NCI-H187 treated with DMSO at 0.1 percent for 48 hours (cell line): Measurements from ENCODE around the gene ZNF337.
A peak's percentile ranks its signal among the peaks of the same experiment; 100 is the strongest.
"Not testable (repeated sequence)": the region's sequence is repeated elsewhere in the genome, so short reads cannot be mapped to it uniquely, and the experiment has no call there.

Source experiments
- DNase-seq: peaks from one replicate; lab custom pipeline; 2025; lab: John Stamatoyannopoulos, UW

ZNF337 gene

DNA sequence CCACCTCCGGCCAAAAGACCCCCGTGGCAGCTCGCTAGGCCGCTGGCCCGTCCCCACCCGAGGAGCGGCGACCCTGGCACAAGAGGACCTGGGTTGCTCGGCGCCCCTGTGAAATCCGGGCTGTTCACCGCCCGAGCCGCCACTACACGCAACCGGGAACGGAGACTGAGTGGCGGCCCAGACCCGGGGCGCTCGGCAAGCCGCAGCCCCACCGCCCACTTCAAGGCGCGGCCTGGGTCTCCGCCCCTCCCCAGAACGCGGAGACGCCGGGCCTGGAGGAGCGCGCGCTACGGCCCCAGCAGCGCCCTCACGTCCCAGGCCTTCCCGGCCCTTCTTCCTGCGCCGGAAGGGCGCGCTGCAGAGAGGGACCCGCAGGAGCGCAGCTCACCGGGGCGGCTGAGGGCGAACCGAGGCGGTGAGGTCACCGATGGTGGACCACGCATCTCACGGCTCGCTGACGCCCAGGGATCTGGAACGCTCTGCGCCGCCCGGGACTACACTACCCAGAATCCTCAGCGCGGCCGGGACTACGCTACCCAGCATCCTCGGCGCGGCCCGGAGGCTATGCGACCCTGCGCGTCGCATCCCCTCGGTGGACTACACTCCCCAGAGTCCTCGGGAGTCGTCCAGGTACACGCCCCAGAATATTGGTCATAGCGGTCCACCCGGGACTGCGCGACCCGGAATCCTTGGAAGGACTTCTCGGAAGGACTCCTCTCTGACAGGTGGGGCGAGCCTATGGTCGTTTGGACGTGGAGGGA lies at the start of gene ZNF337:
Gene ZNF337, minus strand, starts transcription at position 483 of the 761 bp plus-strand sequence. CDS start 10,436 bp downstream, outside the sequence.
- DNase-seq, result peak; percentile 33

- DNase-seq, result no peak
Measured at GRCh38 chr20:25745738-25746137, 49.1 kb upstream of the ZNF337 start.

DNA sequence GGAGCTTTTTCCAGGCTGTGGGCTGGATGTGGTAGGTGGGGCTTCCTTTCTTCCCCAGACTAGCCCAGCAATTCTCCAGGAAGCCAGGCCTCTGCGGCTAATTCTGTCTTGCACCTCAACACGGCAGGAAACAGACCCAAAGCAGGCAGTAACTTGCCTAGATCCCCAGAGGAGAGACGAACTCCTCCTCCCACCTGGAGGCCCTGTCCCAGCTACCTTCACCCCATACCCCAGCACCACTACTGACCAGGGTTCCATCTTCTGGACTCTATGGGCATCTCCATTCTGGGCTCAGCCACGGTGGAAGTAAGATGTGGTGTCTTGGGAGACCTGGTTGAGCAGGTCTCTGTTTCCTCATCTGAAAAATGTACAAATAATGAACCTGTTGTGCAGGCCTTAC lies 48.4 kb upstream of the ZNF337 start:
- no peak for DNase-seq

DNA sequence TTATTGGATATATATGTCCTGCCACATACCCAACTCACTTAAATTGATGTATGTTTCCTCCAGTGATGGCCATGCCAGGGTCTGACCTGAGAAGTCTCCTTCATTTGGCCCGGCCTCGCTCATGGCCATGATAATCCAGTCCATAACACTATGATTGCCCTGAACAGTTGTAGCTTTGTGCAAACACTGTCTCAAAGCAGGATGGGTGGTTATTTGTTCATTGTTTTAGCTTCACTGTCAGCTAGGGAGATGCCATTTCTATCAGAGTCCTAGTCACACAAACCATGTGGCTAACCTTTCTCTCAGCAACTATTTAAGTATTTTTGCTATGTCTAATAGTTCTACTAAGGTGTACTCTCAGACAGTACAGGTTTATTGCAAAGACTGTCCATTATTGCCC lies 47.6 kb upstream of the ZNF337 start:
- DNase-seq, result no peak

GRCh38 chr20:25741088-25741487 lies 44.4 kb upstream of the ZNF337 start:
- DNase-seq, result no peak

GRCh38 chr20:25739615-25740320 lies 43.1 kb upstream of the ZNF337 start:
- DNase-seq, result no peak

GRCh38 chr20:25738198-25738597 lies 41.5 kb upstream of the ZNF337 start:
- DNase-seq, result no peak

DNA sequence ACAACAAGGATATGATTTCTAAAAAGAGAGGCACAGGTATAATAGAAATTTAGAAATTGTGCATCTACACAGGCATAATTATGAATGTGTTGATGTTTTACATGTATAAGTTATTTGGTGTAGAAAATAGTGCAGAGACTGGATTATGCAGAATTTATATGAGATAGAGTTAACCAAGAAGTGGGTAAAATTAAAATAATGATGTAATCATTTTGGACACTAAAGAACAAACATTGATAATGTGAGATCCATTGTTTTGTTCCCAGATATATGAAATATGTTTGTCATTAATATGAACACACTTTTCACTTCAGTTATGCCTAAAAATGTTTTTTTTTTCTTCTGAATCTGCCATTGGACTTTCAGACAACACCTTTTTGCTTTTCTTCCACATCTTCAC lies 37.2 kb upstream of the ZNF337 start:
- DNase-seq, result no peak

DNA sequence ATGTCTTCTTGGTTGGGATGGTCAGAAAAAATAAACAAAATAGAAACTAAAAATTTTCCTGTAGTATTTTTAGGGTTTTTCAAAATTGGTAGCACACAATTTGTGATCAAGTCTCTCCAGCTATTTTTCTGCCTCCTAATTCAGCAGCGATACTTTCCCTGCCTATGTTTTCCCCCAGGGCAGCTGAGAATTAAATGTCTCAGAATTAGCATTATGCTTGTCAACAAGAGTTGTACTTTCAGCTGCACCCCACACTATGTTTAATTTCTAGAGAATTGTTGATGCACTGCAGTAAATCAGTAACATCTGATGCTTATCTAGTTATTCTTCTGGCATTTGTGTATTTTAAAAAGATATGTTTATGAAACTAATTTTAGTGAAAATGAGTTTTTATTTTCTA lies 34.2 kb upstream of the ZNF337 start:
- DNase-seq, result no peak

DNA sequence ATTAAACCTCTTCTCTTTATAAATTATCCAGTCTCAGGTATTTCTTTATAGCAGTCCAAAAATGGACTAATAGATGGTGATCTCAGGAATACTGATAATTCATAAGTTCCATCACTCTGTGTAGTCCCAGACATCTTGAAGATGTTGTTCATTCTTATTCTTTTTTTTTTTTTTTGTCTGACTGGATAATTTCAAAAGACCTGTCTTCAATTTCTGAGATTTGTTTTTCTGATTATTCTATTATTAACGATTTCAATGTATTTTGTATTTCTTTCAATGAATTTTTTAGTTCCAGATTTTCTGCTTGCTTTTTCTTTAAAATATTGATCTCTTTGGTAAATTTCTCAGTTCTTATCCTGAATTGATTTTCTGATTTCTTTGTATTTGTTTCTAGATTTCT lies 29.7 kb upstream of the ZNF337 start:
- DNase-seq, result no peak

DNA sequence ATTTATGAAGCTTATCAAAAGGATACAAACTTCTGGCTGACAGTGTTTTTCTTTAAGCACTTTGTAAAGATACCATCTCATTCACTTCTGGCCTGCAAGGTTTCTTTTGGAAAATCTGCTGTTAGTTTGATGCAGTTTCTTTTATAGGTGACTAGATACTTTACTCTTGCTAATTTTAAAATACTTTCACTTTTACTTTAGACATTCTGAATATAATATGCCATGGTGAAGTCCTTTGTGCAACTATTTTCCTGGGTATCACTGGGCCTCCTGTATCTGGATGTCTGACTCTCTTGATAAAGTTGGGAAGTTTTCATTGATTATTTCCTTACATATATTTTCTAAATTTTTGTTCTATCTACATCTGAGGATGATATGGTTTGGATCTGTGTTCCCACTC lies 29.0 kb upstream of the ZNF337 start:
- DNase-seq, result no peak

DNA sequence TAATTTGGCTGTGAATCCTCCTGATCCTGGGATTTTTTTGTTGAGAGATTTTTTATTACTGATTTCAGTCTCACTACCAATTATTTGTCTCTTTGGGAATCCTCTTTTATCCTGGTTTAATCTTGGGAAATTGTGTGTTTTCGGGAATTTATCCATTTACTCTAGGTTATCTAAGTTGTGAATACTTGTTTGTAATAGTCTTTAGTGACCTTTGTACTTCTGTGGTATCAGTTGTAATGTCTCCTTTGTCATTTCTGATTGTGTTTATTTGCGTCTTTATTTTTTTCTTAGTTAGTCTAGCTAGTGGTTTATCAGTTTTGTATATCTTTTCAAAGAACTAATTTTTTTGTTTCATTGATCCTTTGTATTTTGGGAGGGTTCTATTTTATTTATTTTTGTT lies 27.3 kb upstream of the ZNF337 start:
- no peak for DNase-seq

DNA sequence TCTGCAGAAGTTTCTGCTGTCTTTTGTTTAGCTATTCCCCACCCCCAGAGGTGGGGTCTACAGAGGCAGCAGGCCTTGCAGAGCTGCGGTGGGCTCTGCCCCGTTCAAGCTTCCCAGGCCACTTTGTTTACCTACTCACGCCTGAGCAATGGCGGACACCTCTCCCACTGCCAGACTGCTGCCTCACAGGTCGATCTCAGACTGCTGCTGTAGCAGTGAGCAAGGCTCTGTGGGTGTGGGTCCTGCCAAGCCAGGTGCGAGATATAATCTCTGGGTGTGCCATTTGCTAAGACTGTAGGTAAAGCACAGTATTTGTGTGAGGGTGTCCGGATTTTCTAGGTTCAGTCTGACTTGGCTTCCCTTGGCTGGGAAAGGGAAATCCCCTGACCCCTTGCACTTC lies 23.6 kb upstream of the ZNF337 start:
- no peak for DNase-seq

DNA sequence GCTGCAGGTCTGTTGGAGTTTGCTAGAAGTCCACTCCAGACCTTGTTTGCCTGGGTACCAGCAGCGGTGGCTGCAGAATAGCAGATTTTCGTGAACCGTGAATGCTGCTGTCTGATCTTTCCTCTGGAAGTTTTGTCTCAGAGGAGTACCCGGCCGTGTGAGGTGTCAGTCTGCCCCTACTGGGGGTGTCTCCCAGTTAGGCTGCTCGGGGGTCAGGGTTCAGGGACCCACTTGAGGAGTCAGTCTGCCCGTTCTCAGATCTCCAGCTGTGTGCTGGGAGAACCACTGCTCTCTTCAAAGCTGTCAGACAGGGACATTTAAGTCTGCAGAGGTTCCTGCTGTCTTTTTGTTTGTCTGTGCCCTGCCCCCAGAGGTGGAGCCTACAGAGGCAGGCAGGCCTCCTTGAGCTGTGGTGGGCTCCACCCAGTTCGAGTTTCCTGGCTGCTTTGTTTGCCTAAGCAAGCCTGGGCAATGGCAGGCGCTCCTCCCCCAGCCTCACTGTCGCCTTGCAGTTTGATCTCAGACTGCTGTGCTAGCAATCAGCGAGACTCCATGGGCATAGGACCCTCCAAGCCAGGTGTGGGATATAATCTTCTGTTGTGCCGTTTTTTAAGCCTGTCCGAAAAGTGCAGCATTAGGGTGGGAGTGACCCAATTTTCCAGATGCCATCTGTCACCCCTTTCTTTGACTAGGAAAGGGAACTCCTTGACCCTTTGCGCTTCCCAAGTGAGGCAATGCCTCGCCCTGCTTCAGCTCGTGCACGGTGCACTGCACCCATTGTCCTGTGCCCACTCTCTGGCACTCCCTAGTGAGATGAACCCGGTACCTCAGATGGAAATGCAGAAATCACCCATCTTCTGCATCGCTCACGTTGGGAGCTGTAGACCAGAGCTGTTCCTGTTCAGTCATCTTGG lies 22.5 kb upstream of the ZNF337 start:
- not testable (repeated sequence) for DNase-seq

GRCh38 chr20:25707695-25708094 lies 11.0 kb upstream of the ZNF337 start:
- no peak for DNase-seq

GRCh38 chr20:25706793-25707192 lies 10.1 kb upstream of the ZNF337 start:
- no peak for DNase-seq

- DNase-seq, result no peak
Measured at GRCh38 chr20:25705830-25706351, 9.2 kb upstream of the ZNF337 start.

DNA sequence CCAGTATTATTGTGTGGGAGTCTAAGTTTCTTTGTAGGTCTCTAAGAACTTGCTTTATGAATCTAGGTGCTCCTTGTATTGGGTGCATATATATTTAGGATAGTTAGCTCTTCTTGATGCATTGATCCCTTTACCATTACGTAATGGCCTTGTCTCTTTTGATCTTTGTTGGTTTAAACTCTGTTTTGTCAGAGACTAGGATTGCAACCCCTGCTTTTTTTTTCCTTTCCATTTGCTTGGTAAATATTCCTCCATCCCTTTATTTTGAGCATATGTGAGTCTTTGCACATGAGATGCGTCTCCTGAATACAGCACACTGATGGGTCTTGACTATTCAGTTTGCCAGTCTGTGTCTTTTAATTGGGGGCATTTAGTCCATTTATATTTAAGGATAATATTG lies 7.7 kb upstream of the ZNF337 start:
- DNase-seq, result not testable (repeated sequence)

GRCh38 chr20:25700835-25701234 lies 4.2 kb upstream of the ZNF337 start:
- not testable (repeated sequence) for DNase-seq

DNA sequence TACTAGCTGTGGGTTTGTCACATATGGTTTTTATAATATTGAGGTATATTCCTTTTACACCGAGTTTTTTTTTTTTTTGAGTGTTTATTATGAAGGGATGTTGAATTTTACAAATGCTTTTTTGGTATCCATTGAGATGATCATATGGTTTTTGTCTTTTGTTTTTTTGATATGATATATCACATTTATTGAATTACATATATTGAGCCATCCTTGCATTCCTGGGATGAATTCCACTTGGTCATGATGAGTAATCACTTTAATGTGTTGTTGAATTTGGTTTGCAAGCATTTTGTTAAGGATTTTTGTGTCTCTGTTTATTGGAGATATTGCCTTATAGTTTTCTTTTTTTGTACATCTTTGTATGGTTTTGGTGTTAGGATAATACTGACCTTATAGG lies 3.3 kb upstream of the ZNF337 start:
- DNase-seq, result no peak

DNA sequence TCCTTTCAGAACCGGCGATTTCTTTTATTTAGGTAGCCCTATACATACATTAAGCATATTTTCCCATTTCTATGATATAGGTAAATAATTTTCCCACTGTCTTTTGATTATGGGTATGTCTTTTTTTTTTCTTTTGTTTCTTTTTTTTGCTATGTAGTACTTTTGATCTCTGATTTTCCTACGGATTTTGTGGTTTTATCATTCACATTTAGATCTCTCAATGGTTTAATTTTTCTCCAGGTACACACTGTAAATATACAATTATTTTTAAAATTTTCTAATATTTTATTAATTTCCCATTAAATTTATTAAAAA lies 436 bp upstream of the ZNF337 start:
- no peak for DNase-seq
